ENCODE results near the gene MRPL47. TPM values are rescaled to one million over a fixed set of nuclear protein-coding genes. Genes with fewer than 3 reads are reported as not detected.

MRPL47 gene
- total and polyA plus RNA-seq, 2 donors from 2014 or later, result 26.2 to 86.2 TPM

GRCh38 chr3:179642871-179643270 lies 38.4 kb upstream of the MRPL47 start:
- no peak overlapping the region for H3K9ac ChIP-seq (ENCODE audit: low read length in 3 of 3)
- DNase-seq, result no peak
- H3K27ac ChIP-seq (ENCODE audit: low read depth in 2 of 2, low read length in 2 of 2), result no peak overlapping the region
- no peak for TF ChIP-seq CTCF (IDR thresholded peaks at IDR 0.05; ENCODE audit: borderline replicate concordance, extremely low read depth, insufficient read depth)
- H3K9me3 ChIP-seq (ENCODE audit: control insufficient read depth in 2 of 3, insufficient read depth in 1 of 3, low read length in 3 of 3), result no peaks in the 10 kb centered on the region
- H3K4me1 ChIP-seq (ENCODE audit: control insufficient read depth in 2 of 3, insufficient read depth in 2 of 3, low read depth in 1 of 3, low read length in 3 of 3), result no peaks in the 10 kb centered on the region
- H3K36me3 ChIP-seq (ENCODE audit: control insufficient read depth in 2 of 3, insufficient read depth in 3 of 3, low read length in 3 of 3), result no peaks in the 10 kb centered on the region
- H3K27me3 ChIP-seq (ENCODE audit: control insufficient read depth, insufficient read depth, low read length), result no peaks in the 10 kb centered on the region
- FAIRE-seq, result no peak
- H3K4me3 ChIP-seq (ENCODE audit: low read length in 3 of 3), result no peak overlapping the region
- intact Hi-C loops (cut with DNase I), result no loop called here

GRCh38 chr3:179640469-179640868 lies 36.0 kb upstream of the MRPL47 start:
- Histone ChIP-seq H3K4me3 (ENCODE audit: low read length in 3 of 3) (no peak overlapping the region), H3K9ac (ENCODE audit: low read length in 3 of 3) (no peak overlapping the region), H3K4me1 (ENCODE audit: control insufficient read depth in 2 of 3, insufficient read depth in 2 of 3, low read depth in 1 of 3, low read length in 3 of 3) (no peaks in the 10 kb centered on the region), H3K27ac (ENCODE audit: low read depth in 2 of 2, low read length in 2 of 2) (no peak overlapping the region), H3K27me3 (ENCODE audit: control insufficient read depth, insufficient read depth, low read length) (no peaks in the 10 kb centered on the region), H3K36me3 (ENCODE audit: control insufficient read depth in 2 of 3, insufficient read depth in 3 of 3, low read length in 3 of 3) (no peaks in the 10 kb centered on the region), H3K9me3 (ENCODE audit: control insufficient read depth in 2 of 3, insufficient read depth in 1 of 3, low read length in 3 of 3) (no peaks in the 10 kb centered on the region)
- intact Hi-C loops (cut with DNase I), result no loop called here
- no peak for TF ChIP-seq CTCF (IDR thresholded peaks at IDR 0.05; ENCODE audit: borderline replicate concordance, extremely low read depth, insufficient read depth)
- FAIRE-seq (no peak), DNase-seq (no peak)

- no peaks in the 10 kb centered on the region for H3K4me1 ChIP-seq (ENCODE audit: control insufficient read depth in 2 of 3, insufficient read depth in 2 of 3, low read depth in 1 of 3, low read length in 3 of 3)
- no peaks in the 10 kb centered on the region for H3K27me3 ChIP-seq (ENCODE audit: control insufficient read depth, insufficient read depth, low read length)
- H3K27ac ChIP-seq (ENCODE audit: low read depth in 2 of 2, low read length in 2 of 2), result no peak overlapping the region
- no peak for DNase-seq
- no peak for FAIRE-seq
- intact Hi-C loops (cut with DNase I), result no loop called here
- H3K9ac ChIP-seq (ENCODE audit: low read length in 3 of 3), result no peak overlapping the region
- TF ChIP-seq CTCF (IDR thresholded peaks at IDR 0.05; ENCODE audit: borderline replicate concordance, extremely low read depth, insufficient read depth), result no peak
- no peaks in the 10 kb centered on the region for H3K36me3 ChIP-seq (ENCODE audit: control insufficient read depth in 2 of 3, insufficient read depth in 3 of 3, low read length in 3 of 3)
- H3K4me3 ChIP-seq (ENCODE audit: low read length in 3 of 3), result no peak overlapping the region
- H3K9me3 ChIP-seq (ENCODE audit: control insufficient read depth in 2 of 3, insufficient read depth in 1 of 3, low read length in 3 of 3), result no peaks in the 10 kb centered on the region
Measured at GRCh38 chr3:179630753-179631451, 26.5 kb upstream of the MRPL47 start.

- H3K4me3 ChIP-seq (ENCODE audit: low read length in 3 of 3), result no peak overlapping the region
- no peaks in the 10 kb centered on the region for H3K4me1 ChIP-seq (ENCODE audit: control insufficient read depth in 2 of 3, insufficient read depth in 2 of 3, low read depth in 1 of 3, low read length in 3 of 3)
- intact Hi-C loops (cut with DNase I), result no loop called here
- TF ChIP-seq CTCF (IDR thresholded peaks at IDR 0.05; ENCODE audit: borderline replicate concordance, extremely low read depth, insufficient read depth), result no peak
- FAIRE-seq, result no peak
- peaks cover 0 to 16% (median 7%) of the 10 kb centered on the region in 3 donors for H3K36me3 ChIP-seq (ENCODE audit: control insufficient read depth in 2 of 3, insufficient read depth in 3 of 3, low read length in 3 of 3)
- no peak for DNase-seq
- no peak overlapping the region for H3K9ac ChIP-seq (ENCODE audit: low read length in 3 of 3)
- no peaks in the 10 kb centered on the region for H3K9me3 ChIP-seq (ENCODE audit: control insufficient read depth in 2 of 3, insufficient read depth in 1 of 3, low read length in 3 of 3)
- no peaks in the 10 kb centered on the region for H3K27me3 ChIP-seq (ENCODE audit: control insufficient read depth, insufficient read depth, low read length)
- no peak overlapping the region for H3K27ac ChIP-seq (ENCODE audit: low read depth in 2 of 2, low read length in 2 of 2)
Measured at GRCh38 chr3:179624451-179624850, 20.0 kb upstream of the MRPL47 start.
